CD4-positive, alpha-beta T cell (primary cell): ENCODE results near the gene PCED1B. TPM values are rescaled to one million over a fixed set of nuclear protein-coding genes. Genes with fewer than 3 reads are reported as not detected.
A peak's percentile ranks its signal among the peaks of the same experiment; 100 is the strongest.

Source experiments
- ATAC-seq: fragments of 200-7000 bp; cut with Tn5 transposase; one replicate; pipeline ENCODE4 v1.10.0; 2022; ENCODE audit warnings: mild to moderate bottlenecking; ENCODE audit not compliant: poor library complexity
- CTCF ChIA-PET: fragments of 350-600 bp; sonication (Branson Sonifier 250); formaldehyde crosslinking; loops from one replicate; lab custom pipeline; 2021; ENCODE audit warnings: antibody characterized with exemption, inconsistent platforms; lab: Charles Lee
- POLR2A ChIA-PET: fragments of 350-600 bp; sonication (Branson Sonifier 250); formaldehyde crosslinking; loops from one replicate; lab custom pipeline; 2021; ENCODE audit warnings: antibody characterized with exemption, inconsistent platforms; lab: Charles Lee
- DNase-seq, 14 experiments: peaks; one replicate each; pipeline ENCODE4 v3.0.0-alpha.2; 2013 to 2020; ENCODE audit warnings: mixed read lengths in 2 of 14
- H3K27ac ChIP-seq, 2 donors: one replicate each; pipeline versions ENCODE4 v1.5.1 to v1.7.0; 2013; ENCODE audit warnings: low read length in 2 of 2, low read depth in 1 of 2, mild to moderate bottlenecking in 1 of 2
- H3K27me3 ChIP-seq, 2 experiments: 1 replicate in 1 of 2; 2 replicates in 1 of 2; pipeline versions ENCODE4 v1.6.1 to v1.7.0; 2013; ENCODE audit warnings: low read length in 2 of 2, control low read depth in 1 of 2, mild to moderate bottlenecking in 1 of 2, moderate library complexity in 1 of 2; ENCODE audit not compliant: insufficient read depth in 2 of 2, control insufficient read depth in 1 of 2
- H3K36me3 ChIP-seq: one replicate; pipeline ENCODE4 v1.6.1; 2013; ENCODE audit warnings: low read length, control low read depth; ENCODE audit not compliant: insufficient read depth
- H3K4me1 ChIP-seq: one replicate; pipeline ENCODE4 v1.6.1; 2013; ENCODE audit warnings: low read length, control low read depth; ENCODE audit not compliant: insufficient read depth
- H3K4me3 ChIP-seq: one replicate; pipeline ENCODE4 v1.5.1; 2013; ENCODE audit warnings: mild to moderate bottlenecking, low read length, moderate library complexity
- H3K9me3 ChIP-seq, 2 experiments: 1 replicate in 1 of 2; 2 replicates in 1 of 2; pipeline versions ENCODE4 v1.6.1 to v1.7.0; 2013; ENCODE audit warnings: low read length in 2 of 2, mild to moderate bottlenecking in 2 of 2, control low read depth in 1 of 2, moderate library complexity in 1 of 2; ENCODE audit not compliant: control insufficient read depth in 1 of 2, insufficient read depth in 1 of 2
- H3K27ac Mint-ChIP-seq: one replicate; pipeline ENCODE4 v1.8.0; 2020; ENCODE audit warnings: mixed read lengths
- H3K27me3 Mint-ChIP-seq: one replicate; pipeline ENCODE4 v1.8.0; 2021; ENCODE audit warnings: mixed read lengths
- H3K36me3 Mint-ChIP-seq: one replicate; pipeline ENCODE4 v1.8.0; 2021; ENCODE audit warnings: low read depth, mixed read lengths
- H3K4me1 Mint-ChIP-seq: one replicate; pipeline ENCODE4 v1.8.0; 2021; ENCODE audit warnings: low read depth, mixed read lengths
- H3K4me3 Mint-ChIP-seq: one replicate; pipeline ENCODE4 v1.8.0; 2020; ENCODE audit warnings: mild to moderate bottlenecking, mixed read lengths
- H3K9me3 Mint-ChIP-seq: one replicate; pipeline ENCODE4 v1.8.0; 2020; ENCODE audit warnings: mixed read lengths
- intact Hi-C, 2 experiments: fragments of 100-400 bp; cut with DNase I in 1 of 2; cut with micrococcal nuclease in 1 of 2; formaldehyde crosslinking; loops; one replicate each; pipeline versions ENCODE4 v1.15.1 to v1.9.0; 2023 to 2025; cut with DNase I, micrococcal nuclease
- total RNA-seq, 174 experiments: library from RNA in 2 of 174; stranded (reverse) in 2 of 174; gene quantifications; one replicate each; pipeline ENCODE4 v1.2.3 and lab custom pipeline; 2021 to 2026
- TF ChIP-seq, protein P1 (sequence below): fragments of 200-600 bp; IDR thresholded peaks from one replicate; pipeline ENCODE4 v1.8.0; 2022; ENCODE audit warnings: antibody characterized with exemption, mild to moderate bottlenecking

The PCED1B gene
- total RNA-seq, 2 experiments from 2014 or later: 18.7 to 20.0 TPM

DNA sequence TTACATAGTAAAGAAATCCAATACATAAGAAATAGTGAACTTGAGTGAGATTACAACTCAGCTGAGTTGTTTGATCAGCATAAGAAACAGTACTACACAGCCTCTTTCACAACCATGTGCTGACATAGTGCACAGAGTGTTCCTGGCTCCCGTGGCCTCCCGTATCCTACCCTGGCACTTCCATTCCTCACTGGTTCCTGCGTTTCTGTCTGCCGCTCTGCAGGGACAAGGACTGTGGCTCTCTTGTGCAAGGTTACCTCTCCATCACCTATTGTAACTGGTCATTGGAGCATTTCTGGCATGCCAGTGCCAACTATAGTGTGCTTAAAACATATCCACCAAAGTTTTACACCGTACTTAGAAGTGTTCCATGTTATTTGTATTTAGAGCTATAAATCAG, 46.3 kb upstream of the PCED1B start:
- Mint-ChIP-seq H3K27ac (no peak overlapping the region), H3K9me3 (no peaks in the 10 kb centered on the region), H3K27me3 (no peaks in the 10 kb centered on the region), H3K36me3 (no peaks in the 10 kb centered on the region), H3K4me3 (no peak overlapping the region), H3K4me1 (peaks cover 19% of the 10 kb centered on the region)
- Histone ChIP-seq H3K27me3 (no peaks in the 10 kb centered on the region), H3K4me1 (peaks cover 2% of the 10 kb centered on the region), H3K27ac (no peak overlapping the region), H3K9me3 (no peaks in the 10 kb centered on the region), H3K36me3 (no peaks in the 10 kb centered on the region), H3K4me3 (no peak overlapping the region)
- TF ChIP-seq, protein P1, sequence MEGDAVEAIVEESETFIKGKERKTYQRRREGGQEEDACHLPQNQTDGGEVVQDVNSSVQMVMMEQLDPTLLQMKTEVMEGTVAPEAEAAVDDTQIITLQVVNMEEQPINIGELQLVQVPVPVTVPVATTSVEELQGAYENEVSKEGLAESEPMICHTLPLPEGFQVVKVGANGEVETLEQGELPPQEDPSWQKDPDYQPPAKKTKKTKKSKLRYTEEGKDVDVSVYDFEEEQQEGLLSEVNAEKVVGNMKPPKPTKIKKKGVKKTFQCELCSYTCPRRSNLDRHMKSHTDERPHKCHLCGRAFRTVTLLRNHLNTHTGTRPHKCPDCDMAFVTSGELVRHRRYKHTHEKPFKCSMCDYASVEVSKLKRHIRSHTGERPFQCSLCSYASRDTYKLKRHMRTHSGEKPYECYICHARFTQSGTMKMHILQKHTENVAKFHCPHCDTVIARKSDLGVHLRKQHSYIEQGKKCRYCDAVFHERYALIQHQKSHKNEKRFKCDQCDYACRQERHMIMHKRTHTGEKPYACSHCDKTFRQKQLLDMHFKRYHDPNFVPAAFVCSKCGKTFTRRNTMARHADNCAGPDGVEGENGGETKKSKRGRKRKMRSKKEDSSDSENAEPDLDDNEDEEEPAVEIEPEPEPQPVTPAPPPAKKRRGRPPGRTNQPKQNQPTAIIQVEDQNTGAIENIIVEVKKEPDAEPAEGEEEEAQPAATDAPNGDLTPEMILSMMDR: no peak
- ChIA-PET POLR2A (interaction anchor here (0.6 to 1.9 kb wide), 10 partner anchors 47 to 654 kb away, joined by 3 to 14 read pairs (median 6); partner anchors contain the start of gene AMIGO2), CTCF (interaction anchor here (0.6 to 2.4 kb wide), 14 partner anchors 9 to 682 kb away, joined by 3 to 19 read pairs (median 5); no protein-coding TSS in a partner anchor)
- peak in 1 of 14 experiments; percentile 9 for DNase-seq
- intact Hi-C loops: loop anchor here (1.0 to 10.0 kb wide), 4 partner anchors 159 to 622 kb away; no protein-coding TSS in a partner anchor
- ATAC-seq: no peak

DNA sequence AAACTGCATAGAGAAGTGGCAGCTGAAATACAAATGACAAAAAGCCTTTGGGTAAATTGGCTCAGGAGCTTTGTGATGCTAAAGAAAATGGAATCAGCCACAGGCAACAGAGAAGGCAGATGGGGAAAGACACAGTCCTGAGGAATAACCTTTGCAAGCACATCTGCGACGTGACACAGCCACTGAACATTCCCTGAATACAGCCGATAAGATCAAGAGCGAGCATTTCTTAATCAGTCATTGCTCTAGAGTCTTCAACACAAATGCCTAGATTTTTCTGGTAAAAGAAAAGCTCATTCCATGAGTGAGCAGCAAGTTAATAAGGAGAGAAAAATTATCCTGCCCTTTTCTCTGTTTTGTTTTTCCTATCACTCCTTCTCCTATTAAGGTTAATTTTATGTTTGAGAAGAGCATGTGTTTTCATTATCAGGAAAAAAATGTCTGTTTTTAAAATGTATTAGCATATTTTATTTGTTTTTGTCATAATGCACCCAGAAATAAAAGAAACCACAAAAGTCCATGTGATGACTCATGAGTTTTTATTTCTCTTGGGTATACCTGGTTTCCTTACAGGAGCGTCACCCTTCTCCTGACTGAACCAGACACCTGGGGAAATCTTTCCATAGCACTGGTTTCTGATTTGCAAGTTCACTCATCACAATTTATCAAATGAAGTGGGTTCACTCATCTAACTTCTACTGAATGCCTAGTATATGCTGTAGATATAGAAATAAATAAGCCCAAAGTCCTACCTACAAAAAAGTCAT, 45.4 kb upstream of the PCED1B start:
- no peaks in the 10 kb centered on the region for H3K27me3 ChIP-seq
- Mint-ChIP-seq H3K27me3 (no peaks in the 10 kb centered on the region), H3K36me3 (no peaks in the 10 kb centered on the region), H3K4me3 (no peak overlapping the region), H3K27ac (no peak overlapping the region), H3K9me3 (no peaks in the 10 kb centered on the region), H3K4me1 (peaks cover 19% of the 10 kb centered on the region)
- H3K4me1 ChIP-seq: peaks cover 2% of the 10 kb centered on the region
- no peak overlapping the region for H3K4me3 ChIP-seq
- no peak overlapping the region for H3K27ac ChIP-seq
- ChIA-PET POLR2A (interaction anchor here (0.9 to 1.9 kb wide), 4 partner anchors 182 to 653 kb away, joined by 3 to 14 read pairs (median 9); no protein-coding TSS in a partner anchor), CTCF (interaction anchor here (0.6 to 2.4 kb wide), 3 partner anchors 52 to 363 kb away, joined by 3 to 19 read pairs (median 6); no protein-coding TSS in a partner anchor)
- ATAC-seq: no peak
- H3K36me3 ChIP-seq: no peaks in the 10 kb centered on the region
- TF ChIP-seq, protein P1: no peak
- intact Hi-C loops: loop anchor here (1.0 to 10.0 kb wide), 5 partner anchors 158 to 653 kb away; no protein-coding TSS in a partner anchor
- H3K9me3 ChIP-seq: no peaks in the 10 kb centered on the region
- no peak for DNase-seq

DNA sequence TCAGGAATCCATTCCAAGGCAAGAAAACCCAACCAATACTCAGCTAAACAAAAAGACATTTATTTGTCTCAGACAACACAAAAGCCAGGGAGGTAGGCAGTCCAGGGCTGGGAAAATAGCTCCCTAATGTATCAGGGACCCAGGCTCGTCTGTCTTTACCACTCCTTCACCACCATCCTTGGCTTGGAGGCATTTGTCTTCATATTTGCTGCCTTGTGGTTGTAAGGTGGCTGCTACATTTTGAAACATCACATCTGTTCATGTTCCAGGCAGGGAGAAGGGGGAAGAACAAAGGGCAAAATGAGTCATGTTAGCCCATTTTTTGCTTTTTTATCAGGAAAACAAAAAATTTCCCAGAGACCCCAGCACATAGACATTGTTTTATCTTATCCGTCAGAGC, 44.8 kb upstream of the PCED1B start:
- no peak overlapping the region for H3K4me3 ChIP-seq
- TF ChIP-seq, protein P1: no peak
- no peak overlapping the region for H3K27ac ChIP-seq
- DNase-seq: no peak
- POLR2A ChIA-PET: interaction anchor here (0.9 kb wide), 1 partner anchor 373 kb away, joined by 3 read pairs; no protein-coding TSS in a partner anchor
- H3K4me1 Mint-ChIP-seq: peaks cover 15% of the 10 kb centered on the region
- H3K9me3 Mint-ChIP-seq: no peaks in the 10 kb centered on the region
- H3K27me3 ChIP-seq: no peaks in the 10 kb centered on the region
- no peaks in the 10 kb centered on the region for H3K9me3 ChIP-seq
- H3K36me3 Mint-ChIP-seq: no peaks in the 10 kb centered on the region
- CTCF ChIA-PET: no interaction called here
- intact Hi-C loops: loop anchor here (2.0 to 10.0 kb wide), 3 partner anchors 158 to 652 kb away; no protein-coding TSS in a partner anchor
- peaks cover 2% of the 10 kb centered on the region for H3K4me1 ChIP-seq
- H3K4me3 Mint-ChIP-seq: no peak overlapping the region
- H3K27me3 Mint-ChIP-seq: no peaks in the 10 kb centered on the region
- no peaks in the 10 kb centered on the region for H3K36me3 ChIP-seq
- no peak overlapping the region for H3K27ac Mint-ChIP-seq
- no peak for ATAC-seq
